OCI-LY7 (cell line): ENCODE data around the gene ENOX1. TPM values are rescaled to one million over a fixed set of nuclear protein-coding genes. Genes with fewer than 3 reads are reported as not detected.

Experiments
- BruUV-seq: library from RNA; stranded (reverse); fragments of 400-500 nt; replicated peaks from 2 replicates; lab custom pipeline; 2021; lab: Mats Ljungman, UMichigan
- CTCF ChIA-PET: fragments of 300-600 bp; sonication (Branson Sonifier 250); formaldehyde crosslinking; loops from one replicate; lab custom pipeline; 2022; ENCODE audit warnings: antibody characterized with exemption; ENCODE audit not compliant: unreplicated experiment; lab: Charles Lee
- POLR2A ChIA-PET: fragments of 300-600 bp; sonication (Branson Sonifier 250); formaldehyde crosslinking; loops from one replicate; lab custom pipeline; 2022; ENCODE audit warnings: antibody characterized with exemption; lab: Charles Lee
- DNase-seq: peaks from one replicate; pipeline ENCODE4 v3.0.0-alpha.2; 2015; ENCODE audit warnings: low spot score
- H2AFZ ChIP-seq: fragments of 200-600 bp; sonication (generic), shearing (Covaris generic); 2 replicates; pipeline ENCODE4 v1.6.1; 2014; ENCODE audit warnings: mild to moderate bottlenecking, antibody characterized with exemption, low read length, moderate library complexity
- H3K27ac ChIP-seq: fragments of 200-600 bp; sonication (generic); 2 replicates; pipeline ENCODE4 v1.5.1; 2014; ENCODE audit warnings: mixed run types, low read depth, mild to moderate bottlenecking, moderate library complexity, low read length, inconsistent platforms; ENCODE audit not compliant: poor library complexity, severe bottlenecking
- H3K36me3 ChIP-seq: fragments of 200-600 bp; sonication (generic); 2 replicates; pipeline ENCODE4 v1.6.1; 2014; ENCODE audit warnings: mild to moderate bottlenecking, antibody characterized with exemption, low read length, moderate library complexity, mixed read lengths; ENCODE audit not compliant: insufficient read depth
- H3K4me1 ChIP-seq: fragments of 200-600 bp; sonication (generic); 2 replicates; pipeline ENCODE4 v1.5.1; 2014; ENCODE audit warnings: mild to moderate bottlenecking, low read length; ENCODE audit not compliant: insufficient read depth, poor library complexity, severe bottlenecking
- H3K4me2 ChIP-seq: fragments of 200-600 bp; sonication (generic); 2 replicates; pipeline ENCODE4 v1.6.1; 2014; ENCODE audit warnings: mild to moderate bottlenecking, low read length
- H3K4me3 ChIP-seq: fragments of 200-600 bp; sonication (generic); 2 replicates; pipeline ENCODE4 v1.5.1; 2014; ENCODE audit warnings: mild to moderate bottlenecking, low read depth, low read length; ENCODE audit not compliant: poor library complexity, severe bottlenecking
- H3K79me2 ChIP-seq: fragments of 200-600 bp; sonication (generic); 2 replicates; pipeline ENCODE4 v1.6.1; 2016; ENCODE audit warnings: low read depth, mild to moderate bottlenecking, low read length, moderate library complexity, mixed read lengths; ENCODE audit not compliant: insufficient read depth
- H3K9me2 ChIP-seq: fragments of 200-600 bp; sonication (generic); 2 replicates; pipeline ENCODE4 v1.6.1; 2016; ENCODE audit warnings: mild to moderate bottlenecking, low read length, mixed read lengths; ENCODE audit not compliant: insufficient read depth
- H3K9me3 ChIP-seq: fragments of 200-600 bp; sonication (generic); 2 replicates; pipeline ENCODE4 v1.6.1; 2014; ENCODE audit warnings: mild to moderate bottlenecking, mixed run types, low read length, mixed read lengths
- H4K20me1 ChIP-seq: fragments of 200-600 bp; sonication (generic); 2 replicates; pipeline ENCODE4 v1.6.1; 2014; ENCODE audit warnings: mild to moderate bottlenecking, antibody characterized with exemption, low read length, moderate library complexity, mixed read lengths; ENCODE audit not compliant: insufficient read depth
- EZH2phosphoT487 ChIP-seq: fragments of 200-600 bp; sonication (generic); IDR thresholded peaks from 2 replicates; pipeline ENCODE4 v1.6.1; 2018; ENCODE audit warnings: low read depth, borderline replicate concordance, mild to moderate bottlenecking, mixed run types, antibody characterized with exemption, low read length, moderate library complexity, mixed read lengths
- intact Hi-C: fragments of 100-400 bp; cut with micrococcal nuclease; formaldehyde crosslinking; loops from one replicate; pipeline ENCODE4 v1.10.0; 2022; ENCODE audit not compliant: unreplicated experiment
- total RNA-seq, 2 experiments: library from RNA; depleted of rRNA in 1 of 2; stranded (reverse); fragments of >200 nt in 1 of 2; shearing (Covaris generic) in 1 of 2; gene quantifications; 2 replicates each; pipeline ENCODE4 v1.2.3, GENCODE V29; 2014 to 2022
- TF ChIP-seq, protein P1 (sequence below): fragments of 200-600 bp; sonication (generic); conservative IDR thresholded peaks from 2 replicates; pipeline ENCODE4 v1.5.1; 2014; ENCODE audit warnings: mild to moderate bottlenecking, antibody characterized with exemption, low read length, moderate library complexity, mixed read lengths

Gene ENOX1
- total RNA-seq, 2 experiments from 2014 or later, result 0.03 TPM; not detected in 1

- intact Hi-C loops, result no loop called here
- no peaks in the 10 kb centered on the region for H3K79me2 ChIP-seq
- H3K4me2 ChIP-seq, result no peak overlapping the region
- no peaks in the 10 kb centered on the region for H3K4me1 ChIP-seq
- no peak overlapping the region for H2AFZ ChIP-seq
- H3K9me3 ChIP-seq, result no peaks in the 10 kb centered on the region
- no peaks in the 10 kb centered on the region for H3K36me3 ChIP-seq
- H3K4me3 ChIP-seq, result no peak overlapping the region
- no peaks in the 10 kb centered on the region for H3K9me2 ChIP-seq
- TF ChIP-seq, protein P1, sequence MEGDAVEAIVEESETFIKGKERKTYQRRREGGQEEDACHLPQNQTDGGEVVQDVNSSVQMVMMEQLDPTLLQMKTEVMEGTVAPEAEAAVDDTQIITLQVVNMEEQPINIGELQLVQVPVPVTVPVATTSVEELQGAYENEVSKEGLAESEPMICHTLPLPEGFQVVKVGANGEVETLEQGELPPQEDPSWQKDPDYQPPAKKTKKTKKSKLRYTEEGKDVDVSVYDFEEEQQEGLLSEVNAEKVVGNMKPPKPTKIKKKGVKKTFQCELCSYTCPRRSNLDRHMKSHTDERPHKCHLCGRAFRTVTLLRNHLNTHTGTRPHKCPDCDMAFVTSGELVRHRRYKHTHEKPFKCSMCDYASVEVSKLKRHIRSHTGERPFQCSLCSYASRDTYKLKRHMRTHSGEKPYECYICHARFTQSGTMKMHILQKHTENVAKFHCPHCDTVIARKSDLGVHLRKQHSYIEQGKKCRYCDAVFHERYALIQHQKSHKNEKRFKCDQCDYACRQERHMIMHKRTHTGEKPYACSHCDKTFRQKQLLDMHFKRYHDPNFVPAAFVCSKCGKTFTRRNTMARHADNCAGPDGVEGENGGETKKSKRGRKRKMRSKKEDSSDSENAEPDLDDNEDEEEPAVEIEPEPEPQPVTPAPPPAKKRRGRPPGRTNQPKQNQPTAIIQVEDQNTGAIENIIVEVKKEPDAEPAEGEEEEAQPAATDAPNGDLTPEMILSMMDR, result no peak
- no peak for TF ChIP-seq EZH2phosphoT487
- DNase-seq, result no peak
- BruUV-seq, result no TSS peak
- no peak overlapping the region for H3K27ac ChIP-seq
- POLR2A ChIA-PET, result no interaction called here
- CTCF ChIA-PET, result no interaction called here
- no peaks in the 10 kb centered on the region for H4K20me1 ChIP-seq
These were observed 54.0 kb downstream of the ENOX1 start for GRCh38 chr13:43732726-43733125.

GRCh38 chr13:43731296-43731695 lies 55.5 kb downstream of the ENOX1 start:
- Histone ChIP-seq H3K4me3 (no peak overlapping the region), H3K9me2 (no peaks in the 10 kb centered on the region), H2AFZ (no peak overlapping the region), H3K4me2 (no peak overlapping the region), H3K36me3 (no peaks in the 10 kb centered on the region), H3K9me3 (no peaks in the 10 kb centered on the region), H3K79me2 (no peaks in the 10 kb centered on the region), H3K27ac (no peak overlapping the region), H4K20me1 (no peaks in the 10 kb centered on the region), H3K4me1 (no peaks in the 10 kb centered on the region)
- intact Hi-C loops, result no loop called here
- ChIA-PET POLR2A (interaction anchor here (0.7 to 0.9 kb wide), 3 partner anchors 9 to 414 kb away, joined by 3 to 4 read pairs (median 3); no protein-coding TSS in a partner anchor), CTCF (no interaction called here)
- no peak for DNase-seq
- no TSS peak for BruUV-seq
- TF ChIP-seq, protein P1, result no peak
- no peak for TF ChIP-seq EZH2phosphoT487

DNA sequence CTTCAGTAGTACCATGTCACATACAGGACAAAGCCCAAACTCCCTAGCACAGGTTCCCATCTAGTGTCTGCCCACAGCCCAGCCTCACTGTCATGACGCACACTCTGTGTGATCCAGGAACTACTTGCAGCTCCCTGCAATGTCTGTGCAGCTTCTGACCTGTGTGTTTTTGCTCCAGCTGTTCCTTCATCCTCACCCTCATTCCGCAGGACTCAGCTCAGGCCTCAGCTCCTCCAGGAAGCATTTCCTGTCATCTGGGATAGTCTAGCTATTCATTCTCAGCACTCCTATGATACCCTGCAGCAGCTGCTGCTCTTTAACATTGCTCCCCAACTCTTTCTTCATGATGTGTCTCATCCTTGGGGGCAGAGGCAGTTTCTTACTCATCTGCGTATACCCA lies 56.1 kb downstream of the ENOX1 start:
- Histone ChIP-seq H2AFZ (no peak overlapping the region), H3K4me3 (no peak overlapping the region), H3K36me3 (no peaks in the 10 kb centered on the region), H3K27ac (no peak overlapping the region), H3K4me1 (no peaks in the 10 kb centered on the region), H3K9me2 (no peaks in the 10 kb centered on the region), H3K79me2 (no peaks in the 10 kb centered on the region), H4K20me1 (no peaks in the 10 kb centered on the region), H3K9me3 (no peaks in the 10 kb centered on the region), H3K4me2 (no peak overlapping the region)
- intact Hi-C loops, result no loop called here
- POLR2A ChIA-PET, result no interaction called here
- CTCF ChIA-PET, result no interaction called here
- TF ChIP-seq EZH2phosphoT487, result no peak
- TF ChIP-seq, protein P1, result no peak
- DNase-seq, result no peak
- BruUV-seq, result no TSS peak
